SK-N-MC (cell line): ENCODE data around the gene PRMT3.

Source experiments
- EZH2 ChIP-seq: fragments of 200-600 bp; sonication (generic); IDR thresholded peaks from one replicate; pipeline ENCODE4 v1.6.1; 2017; ENCODE audit warnings: antibody characterized with exemption
- POLR2AphosphoS5 ChIP-seq: IDR thresholded peaks from 2 replicates; pipeline ENCODE4 v1.6.1; 2012; ENCODE audit warnings: mild to moderate bottlenecking, low read depth, low read length, borderline replicate concordance

DNA sequence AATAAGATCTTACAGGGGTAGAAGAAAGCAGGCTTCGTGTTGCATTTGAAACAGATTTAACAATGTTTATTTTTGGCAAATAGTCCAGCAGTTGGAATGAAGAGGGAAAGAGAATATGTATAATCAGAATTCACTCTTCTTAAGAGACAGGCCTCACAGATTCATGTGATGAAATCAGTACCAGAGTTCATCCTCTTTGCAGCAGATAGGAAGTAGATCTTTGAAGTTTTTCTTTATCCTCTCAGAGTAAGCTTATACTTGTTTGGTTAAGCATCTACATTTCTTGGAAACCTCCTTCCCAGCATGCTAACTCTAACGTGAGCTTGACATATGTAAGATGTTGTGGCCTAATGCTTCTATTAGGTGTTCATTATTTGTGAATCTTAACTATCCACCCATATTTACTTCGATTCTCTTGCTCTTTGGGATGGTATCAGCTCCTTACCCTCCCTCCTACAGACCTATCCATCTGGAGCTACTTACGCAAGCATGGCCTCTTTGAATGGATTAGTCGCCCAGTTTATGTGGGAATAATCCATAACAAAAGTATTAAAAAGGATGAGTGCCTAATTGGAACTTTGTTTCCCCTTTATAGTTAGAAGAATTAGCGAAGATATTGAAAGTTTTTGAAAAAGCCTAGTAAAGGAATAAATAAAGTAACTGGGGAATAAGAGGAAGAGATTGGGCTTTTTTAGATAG lies 80.1 kb downstream of the PRMT3 start:
- TF ChIP-seq EZH2 (no peak), POLR2AphosphoS5 (no peak)
